HPDE6-E6E7 (cell line): ENCODE results near the gene HORMAD2.
"Not testable (repeated sequence)": the region's sequence is repeated elsewhere in the genome, so short reads cannot be mapped to it uniquely, and the experiment has no call there.

Experiments
- DNase-seq: peaks from one replicate; pipeline ENCODE4 v3.0.0; 2011; ENCODE audit warnings: missing footprints; ENCODE audit errors: extremely low spot score

The HORMAD2 gene

DNA sequence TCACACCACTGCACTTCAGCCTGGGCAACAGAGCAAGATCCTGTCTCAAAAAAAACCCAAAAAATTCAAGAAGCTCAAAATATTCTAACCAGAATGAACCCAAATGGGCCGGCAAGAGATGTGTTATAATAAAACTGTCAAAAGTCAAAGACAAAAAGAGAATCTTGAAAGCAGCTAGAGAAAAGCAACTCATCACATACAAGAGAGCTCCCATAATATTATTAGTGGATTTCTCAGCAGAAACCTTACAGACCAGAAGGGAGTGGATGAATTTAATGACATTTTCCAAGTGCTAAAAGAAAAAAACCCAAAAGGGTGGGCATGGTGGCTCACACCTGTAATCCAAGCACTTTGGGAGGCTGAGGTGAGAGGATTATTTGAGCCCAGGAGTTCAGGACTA, 22.9 kb upstream of the HORMAD2 start:
- DNase-seq: no peak

DNA sequence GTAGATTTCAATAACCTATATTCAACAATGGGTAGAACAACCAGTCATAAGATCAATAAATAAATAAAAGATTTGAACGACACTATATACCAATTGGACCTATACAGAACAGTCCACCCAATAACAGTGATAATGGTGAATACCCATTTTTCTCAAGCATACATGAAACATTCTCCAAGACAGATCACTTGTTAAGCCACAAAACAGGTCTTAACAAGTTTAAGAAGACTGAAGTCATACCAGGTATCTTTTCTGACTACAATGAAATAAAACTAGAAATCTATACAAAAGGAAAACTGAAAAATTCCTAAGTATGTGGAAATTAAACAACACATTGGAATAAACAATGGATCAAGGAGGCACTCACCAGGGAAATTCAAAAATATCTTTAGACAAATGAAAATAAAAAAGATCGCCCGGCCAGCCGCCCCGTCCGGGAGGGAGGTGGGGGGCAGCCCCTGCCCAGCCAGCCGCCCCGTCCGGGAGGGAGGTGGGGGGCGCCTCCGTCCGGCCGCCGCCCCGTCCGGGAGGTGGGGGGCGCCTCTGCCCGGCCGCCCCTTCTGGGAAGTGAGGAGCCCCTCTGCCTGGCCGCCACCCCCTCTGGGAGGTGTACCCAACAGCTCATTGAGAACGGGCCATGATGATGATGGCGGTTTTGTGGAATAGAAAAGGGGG, 20.8 kb upstream of the HORMAD2 start:
- DNase-seq: not testable (repeated sequence)

DNA sequence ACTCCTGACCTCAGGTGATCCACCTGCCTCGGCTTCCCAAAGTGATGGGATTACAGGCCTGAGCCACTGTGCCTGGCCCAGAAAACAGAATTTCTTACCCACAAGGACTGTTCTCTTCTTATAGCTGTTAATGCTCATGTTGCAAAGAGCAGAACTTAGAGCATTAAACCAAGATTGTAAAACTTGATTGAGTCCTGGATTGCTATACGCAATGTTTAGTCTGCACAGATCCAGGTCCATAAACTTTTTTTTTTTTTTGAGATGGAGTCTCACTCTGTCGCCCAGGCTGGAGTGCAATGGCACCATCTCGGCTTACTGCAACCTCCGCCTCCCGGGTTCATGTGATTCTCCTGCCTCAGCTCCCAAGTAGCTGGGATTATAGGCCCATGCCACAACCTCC, 19.2 kb upstream of the HORMAD2 start:
- DNase-seq: not testable (repeated sequence)

DNA sequence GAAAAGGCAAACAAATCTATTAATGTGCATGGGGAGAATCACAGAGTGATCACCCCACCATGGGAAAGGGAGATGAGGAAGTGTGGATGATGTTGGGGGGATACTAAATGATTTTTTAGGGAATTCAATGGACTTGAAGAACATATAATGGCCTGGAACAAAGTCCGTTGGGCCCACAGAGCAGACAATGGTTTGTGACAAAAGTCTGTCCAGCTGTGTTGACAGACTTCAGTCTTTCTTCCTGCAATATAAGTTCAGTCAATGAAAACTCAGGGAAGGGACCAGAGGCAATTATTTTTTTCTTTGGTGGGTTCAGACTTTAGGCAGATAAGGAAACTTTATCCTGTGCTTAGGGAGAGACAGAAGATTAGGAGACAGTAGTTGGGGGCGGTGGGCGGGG, 18.0 kb upstream of the HORMAD2 start:
- DNase-seq: no peak

DNA sequence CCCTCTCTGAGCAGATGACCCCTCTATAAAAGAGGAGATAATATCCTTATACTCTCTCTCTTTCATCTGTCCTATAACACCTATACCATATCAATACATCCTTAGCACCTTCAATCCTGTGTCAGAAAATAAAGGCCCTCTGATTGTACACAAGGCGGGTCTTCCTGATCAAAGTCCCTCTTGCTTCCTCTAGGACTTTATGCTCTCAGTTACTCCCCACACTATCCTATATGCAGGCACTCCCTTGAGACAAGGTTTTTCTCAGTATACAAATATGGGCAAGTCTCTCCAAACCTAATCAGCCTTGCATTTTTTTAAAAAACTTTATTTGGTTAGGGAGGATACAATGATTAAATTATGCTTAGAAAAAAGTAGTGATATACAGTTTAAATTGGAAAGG, 17.3 kb upstream of the HORMAD2 start:
- DNase-seq: no peak

DNA sequence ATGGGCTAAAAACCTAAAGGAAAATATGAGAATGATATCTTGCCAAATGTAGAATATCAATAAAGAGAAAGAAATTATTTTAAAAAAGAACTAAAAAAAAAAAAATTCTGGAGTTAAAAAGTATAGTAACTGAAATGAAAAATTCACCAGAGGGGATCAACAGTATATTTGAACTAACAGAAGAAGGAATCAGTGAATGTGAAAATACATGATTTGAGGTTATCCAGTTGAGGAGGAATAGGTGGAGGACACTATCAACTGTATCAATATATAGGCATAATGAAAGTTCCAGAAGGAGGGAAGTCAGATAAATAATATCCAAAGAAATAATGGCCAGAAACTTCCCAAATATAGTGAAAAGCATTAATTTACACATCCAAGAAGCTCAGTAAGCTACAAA, 16.1 kb upstream of the HORMAD2 start:
- no peak for DNase-seq

DNA sequence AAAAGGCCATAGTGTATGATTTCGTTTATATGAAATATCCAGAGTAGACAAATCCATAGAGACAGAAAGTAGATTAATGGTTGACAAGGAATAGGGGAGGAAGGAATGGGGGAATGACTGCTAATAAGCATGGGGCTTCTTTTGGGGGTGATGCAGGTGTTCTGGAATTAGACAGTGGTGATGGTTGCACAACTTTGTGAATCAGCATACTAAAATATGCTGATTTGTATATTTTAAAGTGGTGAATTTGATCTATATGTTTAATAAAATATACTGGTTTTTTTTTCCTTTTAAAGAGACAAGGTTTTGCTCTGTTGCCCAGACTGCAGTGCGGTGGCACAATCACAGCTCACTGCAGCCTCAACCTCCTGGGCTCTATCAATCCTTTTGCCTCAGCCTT, 6.5 kb upstream of the HORMAD2 start:
- DNase-seq: no peak

DNA sequence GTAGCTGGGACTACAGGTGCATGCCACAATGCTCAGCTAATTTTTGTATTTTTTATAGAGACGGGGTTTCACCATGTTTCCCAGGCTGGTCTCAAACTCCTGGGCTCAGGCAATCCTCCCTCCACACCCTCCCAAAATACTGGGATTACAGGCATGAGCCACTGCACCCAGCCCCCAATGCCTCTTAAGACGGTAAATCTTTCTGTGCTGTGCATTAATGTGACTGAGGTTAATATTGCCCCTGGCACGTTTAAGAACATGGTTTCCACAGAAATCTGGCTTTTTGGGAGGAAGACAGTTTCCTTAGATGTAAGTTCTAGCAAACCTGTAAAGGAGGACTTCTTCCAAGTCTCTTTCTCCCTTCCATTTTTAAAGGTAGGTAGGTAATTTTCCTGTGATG, 6.1 kb upstream of the HORMAD2 start:
- DNase-seq: no peak

DNA sequence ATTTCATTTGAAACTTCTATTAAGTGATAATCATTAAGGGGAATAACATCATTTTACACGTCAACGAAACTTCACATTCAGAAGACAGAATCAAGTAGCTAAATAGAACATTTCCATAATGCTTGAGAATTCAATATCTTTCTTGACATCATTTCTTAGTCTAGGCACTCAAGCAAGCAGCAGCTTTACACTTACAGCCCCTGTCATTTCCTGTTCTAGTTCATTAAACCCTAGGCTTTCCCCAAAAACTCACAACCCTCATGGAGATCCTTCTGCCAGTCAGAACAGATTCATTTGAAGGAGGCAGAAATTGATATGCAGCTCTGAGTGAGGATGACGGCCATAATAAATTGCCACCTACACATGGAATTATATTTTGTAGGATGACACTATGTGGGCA, 5.3 kb upstream of the HORMAD2 start:
- DNase-seq: no peak

DNA sequence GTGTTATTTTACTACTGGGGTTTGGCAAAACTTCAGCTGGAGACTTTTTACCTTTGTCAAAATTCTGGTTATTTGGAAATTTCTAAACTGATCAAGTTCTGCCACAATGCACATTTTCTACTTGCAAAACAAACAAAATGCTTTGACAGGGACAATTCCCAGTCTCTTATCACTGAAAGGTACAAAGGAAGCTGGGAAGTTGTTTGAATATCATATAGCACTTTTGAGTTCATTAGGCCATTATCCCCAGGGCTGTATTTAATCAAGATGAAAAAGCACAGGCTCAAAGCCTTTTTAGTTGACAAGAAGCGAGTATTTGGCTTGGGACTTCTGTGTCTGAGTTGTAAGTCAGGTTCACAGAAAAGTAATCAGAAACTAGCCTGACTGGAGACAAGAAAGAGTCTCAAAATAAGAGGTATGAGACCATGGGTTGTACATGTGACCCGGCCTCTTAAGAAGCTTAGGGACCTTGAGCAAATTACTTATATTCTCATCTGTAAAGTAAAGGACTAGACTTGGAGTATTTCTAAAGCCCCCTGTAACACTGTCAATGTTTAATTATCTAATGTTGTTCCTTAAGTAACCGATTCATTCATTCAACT, 2.9 kb upstream of the HORMAD2 start:
- DNase-seq: no peak

DNA sequence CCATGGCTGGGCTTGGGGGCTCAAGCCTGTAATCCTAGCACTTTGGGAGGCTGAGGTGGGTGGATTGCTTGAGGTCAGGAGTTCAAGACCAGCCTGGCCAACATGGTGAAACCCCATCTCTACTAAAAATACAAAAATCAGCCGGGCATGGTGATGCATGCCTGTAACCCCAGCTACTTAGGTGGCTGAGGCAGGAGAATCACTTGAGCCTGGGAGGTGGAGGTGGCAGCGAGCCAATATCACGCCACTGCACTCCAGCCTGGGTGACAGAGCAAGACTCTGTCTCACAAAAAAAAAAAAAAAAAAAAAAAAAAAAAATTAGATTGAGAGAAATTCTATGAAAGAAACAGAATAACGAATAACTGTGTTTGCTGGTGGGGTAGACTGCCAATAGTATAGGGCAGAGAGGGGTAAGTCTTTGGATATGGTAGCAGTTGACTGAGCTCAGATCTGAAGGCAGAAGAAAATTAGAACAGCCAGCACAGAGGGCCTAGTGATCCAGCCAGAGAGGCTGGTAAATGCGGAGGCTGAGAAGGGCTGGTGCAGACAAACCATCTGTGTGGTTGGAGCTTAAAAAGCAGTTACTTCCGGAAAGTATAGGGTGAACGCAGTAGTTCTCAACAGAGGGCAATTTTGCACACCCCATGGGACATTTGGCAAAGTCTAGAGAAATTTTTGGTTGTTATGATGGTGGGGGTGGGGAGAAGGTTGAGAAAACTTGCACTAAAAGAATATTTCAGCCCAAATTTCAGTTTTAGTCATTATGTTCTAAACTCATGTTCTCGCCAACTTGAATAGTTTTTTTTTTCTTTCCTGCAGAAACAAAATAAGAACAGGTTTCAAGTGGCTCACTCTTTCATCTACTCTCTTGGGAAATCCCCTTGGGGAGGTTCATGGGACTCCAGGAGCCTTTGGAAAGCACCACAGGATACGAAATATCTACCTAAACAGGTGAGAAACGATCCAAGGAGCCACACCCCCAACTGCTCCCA, 1.6 kb upstream of the HORMAD2 start:
- no peak for DNase-seq

DNA sequence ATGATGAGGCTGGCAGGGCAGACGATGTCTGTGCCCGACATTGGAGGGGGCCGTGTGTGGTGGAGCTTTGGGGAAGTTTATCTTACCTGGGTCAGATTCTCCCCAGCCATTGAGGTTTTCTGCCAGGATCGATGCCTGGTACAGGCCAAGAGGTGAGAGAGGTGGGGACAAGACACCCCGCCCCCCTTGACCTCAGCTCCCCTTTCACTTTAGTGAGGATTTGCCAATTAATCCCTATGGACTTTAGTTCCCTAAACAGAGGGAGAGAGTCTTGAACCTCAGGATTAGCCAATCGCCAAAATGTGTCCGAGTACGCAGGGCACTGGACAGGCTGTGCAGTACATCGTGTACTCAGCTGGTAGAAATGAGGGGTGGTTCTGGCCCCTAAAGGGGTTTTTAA, 541 bp downstream of the HORMAD2 start:
- no peak for DNase-seq

DNA sequence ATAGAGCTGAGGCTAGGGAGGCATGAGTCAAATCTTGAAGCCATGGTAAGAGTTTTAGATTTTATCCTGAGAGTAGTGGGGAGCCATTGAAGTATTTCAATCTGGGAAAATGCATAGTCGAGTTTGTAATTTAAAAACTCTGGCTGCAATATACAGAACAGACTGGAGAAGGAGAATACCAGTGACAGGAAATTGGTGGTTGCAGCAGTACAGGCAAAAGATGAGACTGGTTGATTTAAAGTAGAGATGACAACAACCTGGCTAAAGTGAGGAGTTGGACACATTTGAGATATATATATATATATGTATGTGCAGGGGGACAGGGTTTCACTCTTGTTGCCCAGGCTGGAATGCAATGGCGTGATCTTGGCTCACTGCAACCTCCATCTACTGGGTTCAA, 6.2 kb downstream of the HORMAD2 start:
- no peak for DNase-seq

DNA sequence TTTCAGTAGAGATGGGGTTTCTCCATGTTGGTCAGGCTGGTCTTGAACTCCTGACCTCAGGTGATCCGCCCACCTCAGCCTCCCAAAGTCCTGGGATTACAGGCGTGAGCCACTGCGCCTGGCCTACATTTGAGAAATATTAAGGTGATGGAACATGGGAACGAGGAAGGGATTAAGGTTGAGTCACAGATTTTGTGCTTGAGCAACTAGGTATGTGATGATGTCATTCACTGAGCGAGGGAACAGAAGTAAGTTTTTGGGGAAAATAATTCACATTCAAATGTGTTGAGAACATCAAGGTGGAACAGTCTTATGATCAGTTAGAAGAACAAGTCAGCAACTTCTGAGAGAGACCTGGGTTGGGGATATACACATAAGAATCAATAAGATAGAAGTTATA, 6.8 kb downstream of the HORMAD2 start:
- peak; percentile 49 for DNase-seq

DNA sequence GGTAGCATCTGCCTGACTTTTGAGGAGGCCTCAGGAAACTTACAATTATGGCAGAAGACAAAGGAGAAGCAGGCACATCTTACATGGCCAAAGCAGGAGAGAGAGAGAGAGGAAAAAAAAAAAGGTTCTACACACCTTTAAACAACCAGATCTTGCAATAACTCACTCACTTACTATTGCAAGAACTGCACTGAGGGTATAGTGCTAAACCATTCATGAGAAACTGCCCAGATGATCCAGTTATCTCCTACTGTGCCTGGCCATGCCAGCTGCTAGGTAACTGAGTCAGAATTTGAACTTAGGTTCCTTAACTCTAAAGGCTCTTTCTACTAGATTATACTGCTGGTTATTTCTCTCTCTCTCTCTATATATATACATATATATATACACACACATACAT, 7.3 kb downstream of the HORMAD2 start:
- no peak for DNase-seq

DNA sequence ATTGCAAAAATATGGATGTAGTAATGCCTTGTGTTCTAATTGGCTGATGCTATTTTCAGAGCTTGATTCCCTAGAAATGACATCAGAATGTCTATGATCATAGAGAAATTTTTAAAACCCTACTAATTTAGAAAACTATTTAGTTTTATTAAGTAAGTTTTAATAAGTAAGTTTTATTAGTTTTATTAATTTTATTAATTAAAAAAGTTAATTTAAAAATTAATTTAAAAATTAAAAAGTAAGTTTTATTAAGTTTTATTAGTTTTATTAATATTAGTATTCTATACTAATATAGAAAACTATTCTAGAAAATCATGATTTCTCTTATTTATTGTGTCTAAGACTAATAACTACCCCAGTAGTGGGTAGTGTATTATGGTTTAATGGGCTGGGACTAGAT, 8.2 kb downstream of the HORMAD2 start:
- DNase-seq: no peak

DNA sequence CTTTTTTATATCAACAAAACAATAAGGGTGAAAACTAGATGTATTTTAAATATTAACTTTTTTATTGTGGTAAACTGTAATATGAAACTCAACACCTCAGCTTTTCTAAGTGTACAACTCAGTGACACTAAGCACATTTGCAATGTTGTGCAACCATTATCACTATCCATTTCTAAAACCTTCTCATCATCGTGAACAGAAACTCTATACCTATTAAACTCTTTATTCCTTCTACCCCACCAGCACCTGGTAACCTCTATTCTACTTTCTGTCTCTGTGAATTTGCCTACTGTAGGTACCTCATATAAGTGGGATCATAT, 9.4 kb downstream of the HORMAD2 start:
- no peak for DNase-seq

DNA sequence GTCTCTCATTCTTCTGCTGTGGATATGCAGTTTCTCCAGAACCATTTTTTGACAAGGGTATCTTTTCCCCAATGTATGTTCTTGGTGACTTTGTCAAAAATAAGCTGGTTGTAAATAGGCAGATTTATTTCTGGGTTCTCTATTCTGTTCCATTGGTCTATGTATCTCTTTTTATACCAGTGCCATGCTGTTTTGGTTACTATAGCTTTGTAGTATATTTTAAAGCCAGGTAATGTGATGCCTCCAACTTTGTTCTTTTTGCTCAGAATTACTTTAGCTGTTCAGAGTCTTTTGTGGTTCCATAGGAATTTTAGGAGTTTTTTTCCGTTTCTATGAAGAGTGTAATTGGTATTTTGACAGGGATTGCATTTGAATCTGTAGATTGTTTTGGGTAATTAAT, 12.4 kb downstream of the HORMAD2 start:
- no peak for DNase-seq

DNA sequence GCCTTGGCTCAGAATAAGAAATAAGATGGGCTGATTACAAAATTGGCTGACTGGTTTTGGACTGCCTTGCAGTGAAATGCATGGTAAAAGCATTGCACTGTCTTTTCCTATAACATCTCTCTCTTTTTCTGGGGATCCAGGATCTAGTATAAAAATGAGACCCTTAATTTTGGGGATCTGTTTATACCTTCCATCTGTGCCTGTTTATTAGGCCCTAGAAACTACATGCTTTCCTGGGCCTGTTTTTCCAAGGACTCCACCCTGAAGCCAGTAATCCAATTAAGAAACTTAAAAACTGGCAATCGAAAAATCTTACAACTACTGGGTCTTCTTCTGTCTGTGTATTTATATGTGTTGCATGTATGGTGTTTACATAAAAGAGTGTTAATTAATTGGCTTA, 14.5 kb downstream of the HORMAD2 start:
- DNase-seq: no peak

DNA sequence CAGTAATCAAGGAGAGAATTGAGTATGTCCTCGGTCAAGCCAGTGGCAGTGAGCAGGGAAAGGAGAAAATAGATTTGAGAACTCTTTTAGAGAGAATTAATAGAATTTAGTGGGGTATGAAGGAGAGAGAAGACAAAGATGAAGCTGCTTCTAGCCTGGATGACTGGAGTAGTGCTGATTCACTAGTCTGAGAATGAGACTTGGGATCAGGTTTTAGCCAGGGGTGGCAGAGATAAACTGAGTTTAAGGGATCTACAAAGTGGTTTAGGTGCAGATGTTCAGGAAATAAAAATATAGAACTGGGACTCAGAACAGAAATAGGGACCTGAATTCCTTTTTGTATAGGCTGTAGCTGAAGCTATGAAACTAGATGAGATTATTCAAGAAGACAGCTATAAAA, 17.6 kb downstream of the HORMAD2 start:
- no peak for DNase-seq

DNA sequence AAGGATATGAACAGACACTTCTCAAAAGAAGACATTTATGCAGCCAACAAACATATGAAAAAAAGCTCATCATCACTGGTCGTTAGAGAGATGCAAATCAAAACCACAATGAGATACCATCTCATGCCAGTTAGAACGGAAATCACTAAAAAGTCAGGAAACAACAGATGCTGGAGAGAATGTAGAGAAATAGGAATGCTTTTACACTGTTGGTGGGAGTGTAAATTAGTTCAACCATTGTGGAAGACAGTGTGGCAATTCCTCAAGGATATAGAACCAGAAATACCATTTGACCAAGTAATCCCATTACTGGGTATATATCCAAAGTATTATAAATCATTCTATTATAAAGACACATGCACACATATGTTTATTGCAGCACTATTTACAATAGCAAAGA, 20.5 kb downstream of the HORMAD2 start:
- not testable (repeated sequence) for DNase-seq

DNA sequence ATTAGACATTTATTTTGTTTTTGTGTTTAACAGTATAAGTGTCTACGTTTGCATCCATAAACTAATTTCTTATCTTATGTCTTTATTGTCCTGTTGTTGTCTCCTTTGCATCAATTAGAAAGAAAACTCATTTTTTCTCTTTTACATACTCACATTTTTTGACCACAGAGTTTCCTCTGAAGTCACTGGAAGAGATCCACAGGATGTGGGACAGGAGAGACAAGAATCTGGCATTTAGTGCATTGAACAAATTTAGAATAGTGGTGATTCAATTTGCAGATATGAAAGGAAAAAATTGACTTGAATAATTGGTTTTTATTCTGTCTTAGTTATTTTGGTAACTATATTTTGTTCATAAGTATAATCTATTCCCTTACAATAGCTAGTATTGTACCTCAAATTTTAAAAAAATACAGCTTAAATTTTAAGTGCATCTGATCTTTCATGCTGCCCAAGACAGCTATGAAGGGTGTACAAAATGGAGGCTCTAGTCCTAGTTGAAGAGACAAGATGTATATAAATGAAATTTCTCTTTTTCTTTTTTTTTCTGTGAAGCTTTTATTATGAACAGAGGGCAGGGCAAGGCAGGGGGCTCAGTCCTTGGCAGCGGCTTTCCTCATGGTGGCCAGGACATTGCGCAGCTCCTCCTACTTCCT, 24.4 kb downstream of the HORMAD2 start:
- DNase-seq: no peak
